Thyroid gland (tissue), 4 donors: ENCODE results near the gene FLOT1.

ENCODE experiments used
- POLR2A ChIP-seq, 2 donors: fragments of 450-650 bp; IDR thresholded peaks; one replicate each; pipeline ENCODE4 v1.6.1; 2017; ENCODE audit warnings: antibody characterized with exemption in 2 of 2, mild to moderate bottlenecking in 2 of 2, moderate library complexity in 1 of 2
- TF ChIP-seq, protein P1 (sequence below), 6 experiments: fragments of 200-600 bp in 3 of 6; fragments of 450-650 bp in 3 of 6; sonication (generic) in 3 of 6; IDR thresholded peaks; one replicate each; pipeline ENCODE4 v1.5.1; 2016 to 2019; ENCODE audit warnings: antibody characterized with exemption in 6 of 6, mild to moderate bottlenecking in 2 of 6, inconsistent platforms in 1 of 6, moderate library complexity in 1 of 6

GRCh38 chr6:30735668-30736314 lies 6.7 kb downstream of the FLOT1 start:
- no peak for TF ChIP-seq POLR2A (IDR thresholded peaks at IDR 0.05)
- TF ChIP-seq, protein P1, sequence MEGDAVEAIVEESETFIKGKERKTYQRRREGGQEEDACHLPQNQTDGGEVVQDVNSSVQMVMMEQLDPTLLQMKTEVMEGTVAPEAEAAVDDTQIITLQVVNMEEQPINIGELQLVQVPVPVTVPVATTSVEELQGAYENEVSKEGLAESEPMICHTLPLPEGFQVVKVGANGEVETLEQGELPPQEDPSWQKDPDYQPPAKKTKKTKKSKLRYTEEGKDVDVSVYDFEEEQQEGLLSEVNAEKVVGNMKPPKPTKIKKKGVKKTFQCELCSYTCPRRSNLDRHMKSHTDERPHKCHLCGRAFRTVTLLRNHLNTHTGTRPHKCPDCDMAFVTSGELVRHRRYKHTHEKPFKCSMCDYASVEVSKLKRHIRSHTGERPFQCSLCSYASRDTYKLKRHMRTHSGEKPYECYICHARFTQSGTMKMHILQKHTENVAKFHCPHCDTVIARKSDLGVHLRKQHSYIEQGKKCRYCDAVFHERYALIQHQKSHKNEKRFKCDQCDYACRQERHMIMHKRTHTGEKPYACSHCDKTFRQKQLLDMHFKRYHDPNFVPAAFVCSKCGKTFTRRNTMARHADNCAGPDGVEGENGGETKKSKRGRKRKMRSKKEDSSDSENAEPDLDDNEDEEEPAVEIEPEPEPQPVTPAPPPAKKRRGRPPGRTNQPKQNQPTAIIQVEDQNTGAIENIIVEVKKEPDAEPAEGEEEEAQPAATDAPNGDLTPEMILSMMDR (IDR thresholded peaks at IDR 0.05): no peak
